Karpas-422 (cell line): Measurements from ENCODE around the gene CLDN7. TPM values are rescaled to one million over a fixed set of nuclear protein-coding genes. Genes with fewer than 3 reads are reported as not detected.

ENCODE experiments used
- DNase-seq: peaks from one replicate; pipeline ENCODE4 v3.0.0-alpha.2; 2015
- H2AFZ ChIP-seq: fragments of 200-600 bp; sonication (generic); 2 replicates; pipeline ENCODE4 v1.6.1; 2014; ENCODE audit warnings: antibody characterized with exemption, low read length, mixed read lengths
- H3K27ac ChIP-seq: fragments of 200-600 bp; sonication (generic); 2 replicates; pipeline ENCODE4 v1.5.1; 2014; ENCODE audit warnings: mild to moderate bottlenecking, low read length, moderate library complexity
- H3K27me3 ChIP-seq: fragments of 200-600 bp; sonication (generic); 2 replicates; pipeline ENCODE4 v1.6.1; 2014; ENCODE audit warnings: low read length, mixed read lengths
- H3K36me3 ChIP-seq: fragments of 200-600 bp; sonication (generic); 2 replicates; pipeline ENCODE4 v1.6.1; 2014; ENCODE audit warnings: low read length, mixed read lengths; ENCODE audit not compliant: insufficient read depth
- H3K4me1 ChIP-seq: fragments of 200-600 bp; sonication (generic); 2 replicates; pipeline ENCODE4 v1.6.1; 2014; ENCODE audit warnings: mild to moderate bottlenecking, low read length, mixed read lengths
- H3K4me2 ChIP-seq: fragments of 200-600 bp; sonication (generic); 2 replicates; pipeline ENCODE4 v1.6.1; 2014; ENCODE audit warnings: low read length, low read depth, mild to moderate bottlenecking; ENCODE audit not compliant: poor library complexity, severe bottlenecking
- H3K4me3 ChIP-seq: fragments of 200-600 bp; sonication (generic); 2 replicates; pipeline ENCODE4 v1.5.1; 2014; ENCODE audit warnings: mild to moderate bottlenecking, antibody characterized with exemption, low read length, mixed read lengths
- H3K79me2 ChIP-seq: fragments of 200-600 bp; sonication (generic); 2 replicates; pipeline ENCODE4 v1.6.1; 2014; ENCODE audit warnings: mild to moderate bottlenecking, low read length, mixed read lengths
- H3K9ac ChIP-seq: fragments of 200-600 bp; sonication (generic); 2 replicates; pipeline ENCODE4 v1.6.0; 2014; ENCODE audit warnings: low read length
- H3K9me2 ChIP-seq: fragments of 200-600 bp; sonication (generic), shearing (Covaris generic); replicated peaks from 2 replicates; pipeline ENCODE4 v1.6.0; 2014; ENCODE audit warnings: mild to moderate bottlenecking, low read length, moderate library complexity; ENCODE audit not compliant: insufficient read depth
- H3K9me3 ChIP-seq: fragments of 300-700, 200-600 bp; sonication (generic); 2 replicates; pipeline ENCODE4 v1.6.1; 2014; ENCODE audit warnings: low read length, mixed read lengths
- H4K20me1 ChIP-seq: fragments of 200-600 bp; sonication (generic); 2 replicates; pipeline ENCODE4 v1.6.1; 2014; ENCODE audit warnings: mild to moderate bottlenecking, antibody characterized with exemption, low read length, low read depth; ENCODE audit not compliant: insufficient read depth
- small RNA-seq: library from RNA; depleted of rRNA; stranded (forward); fragments of <200 nt; gene quantifications from one replicate; pipeline ENCODE3, GENCODE V24; 2014
- total RNA-seq: library from RNA; depleted of rRNA; stranded (reverse); fragments of >200 nt; shearing (Covaris generic); gene quantifications from 2 replicates; pipeline ENCODE4 v1.2.3, GENCODE V29; 2014; ENCODE audit warnings: low replicate concordance; rRNA removed

Gene CLDN7
- total RNA-seq, 1 experiment from 2014 or later = not detected

DNA sequence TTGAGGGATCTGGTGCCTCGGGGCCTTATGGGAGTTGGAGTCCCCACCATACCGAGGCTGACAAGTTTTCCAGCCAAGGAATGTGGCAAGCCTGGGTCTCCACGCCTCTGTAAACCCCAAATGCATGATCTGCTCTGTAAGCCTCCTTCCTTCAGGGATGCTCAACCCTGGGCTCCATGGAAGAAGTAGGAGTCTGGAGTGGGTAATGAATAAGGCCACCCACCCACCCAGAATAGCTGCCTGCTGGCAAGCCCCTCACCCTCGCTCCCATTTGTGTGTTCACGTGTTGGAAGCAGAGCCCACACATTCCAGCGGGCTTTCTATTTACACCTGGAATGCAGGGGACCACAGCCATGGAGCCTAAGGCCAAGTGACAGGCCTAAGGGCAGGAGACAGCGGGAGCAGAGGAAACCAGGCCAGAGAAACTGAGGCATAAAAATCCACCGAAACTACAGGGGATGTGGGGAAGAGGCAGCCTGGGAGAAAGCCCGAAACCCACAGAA, 47.1 kb downstream of the CLDN7 start:
- Histone ChIP-seq H3K4me1 (peaks cover 68% of the 10 kb centered on the region), H3K27me3 (no peaks in the 10 kb centered on the region), H4K20me1 (peaks cover 12% of the 10 kb centered on the region; the same call in 1 of the 2 replicates), H3K9ac (peak overlapping the region; percentile 83), H3K27ac (peak overlapping the region; percentile 87), H3K9me2 (no peaks in the 10 kb centered on the region), H3K4me2 (peak overlapping the region; percentile 99), H3K79me2 (peaks cover 57% of the 10 kb centered on the region), H3K4me3 (peak overlapping the region; percentile 91), H3K36me3 (no peaks in the 10 kb centered on the region), H3K9me3 (no peaks in the 10 kb centered on the region), H2AFZ (no peak overlapping the region)
- DNase-seq = no peak

DNA sequence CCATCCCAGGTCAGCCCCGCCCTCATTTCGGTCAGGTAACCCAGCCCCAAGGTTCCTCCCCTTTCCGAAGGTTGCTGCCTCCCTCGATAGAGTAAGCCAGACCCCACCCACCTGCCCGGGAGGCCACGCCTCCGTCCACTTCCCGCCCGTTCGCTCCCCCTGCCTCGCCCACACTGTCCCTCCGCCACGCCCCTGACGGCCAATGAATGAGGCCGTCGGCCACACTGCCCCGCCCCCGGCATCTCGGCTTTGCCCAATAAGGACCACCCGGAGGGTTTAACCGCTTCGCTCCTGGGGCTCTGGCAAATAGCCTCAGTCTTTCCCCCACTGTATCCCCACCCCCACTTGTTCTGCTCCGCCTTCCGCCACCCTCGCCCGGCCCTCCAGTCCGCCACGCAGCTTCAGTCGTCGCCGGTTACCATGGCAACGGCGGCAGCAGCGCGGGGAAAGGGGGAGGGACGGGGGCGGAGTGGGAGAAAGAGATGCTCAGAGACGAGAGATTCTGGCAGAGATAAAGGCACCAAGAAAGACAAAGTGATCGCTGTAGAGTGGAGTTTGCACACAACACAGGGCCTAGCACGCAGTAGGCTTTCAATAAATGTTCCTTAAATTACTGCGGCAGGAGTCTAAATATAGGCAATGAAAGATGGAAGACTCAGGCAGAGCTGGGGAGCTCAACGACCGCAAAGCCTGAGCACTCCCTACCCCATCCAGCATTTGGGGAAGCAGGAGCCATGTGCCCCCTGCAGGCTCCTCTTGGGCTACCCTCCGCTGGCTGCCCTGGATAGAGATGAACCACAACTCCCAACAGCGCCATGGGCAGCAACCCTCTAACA, 47.8 kb downstream of the CLDN7 start:
- H3K9me3 ChIP-seq = no peaks in the 10 kb centered on the region
- H3K79me2 ChIP-seq = peaks cover 60% of the 10 kb centered on the region
- peak overlapping the region; percentile 99 for H3K4me2 ChIP-seq
- H3K4me1 ChIP-seq = peaks cover 70% of the 10 kb centered on the region
- H2AFZ ChIP-seq = no peak overlapping the region
- no peaks in the 10 kb centered on the region for H3K27me3 ChIP-seq
- peak; percentile 100 for DNase-seq
- H3K9ac ChIP-seq = peak overlapping the region; percentile 83
- H4K20me1 ChIP-seq = peaks cover 12% of the 10 kb centered on the region; the same call in 1 of the 2 replicates
- H3K4me3 ChIP-seq = peak overlapping the region; percentile 91
- no peaks in the 10 kb centered on the region for H3K36me3 ChIP-seq
- peak overlapping the region; percentile 87 for H3K27ac ChIP-seq
- H3K9me2 ChIP-seq = no peaks in the 10 kb centered on the region

DNA sequence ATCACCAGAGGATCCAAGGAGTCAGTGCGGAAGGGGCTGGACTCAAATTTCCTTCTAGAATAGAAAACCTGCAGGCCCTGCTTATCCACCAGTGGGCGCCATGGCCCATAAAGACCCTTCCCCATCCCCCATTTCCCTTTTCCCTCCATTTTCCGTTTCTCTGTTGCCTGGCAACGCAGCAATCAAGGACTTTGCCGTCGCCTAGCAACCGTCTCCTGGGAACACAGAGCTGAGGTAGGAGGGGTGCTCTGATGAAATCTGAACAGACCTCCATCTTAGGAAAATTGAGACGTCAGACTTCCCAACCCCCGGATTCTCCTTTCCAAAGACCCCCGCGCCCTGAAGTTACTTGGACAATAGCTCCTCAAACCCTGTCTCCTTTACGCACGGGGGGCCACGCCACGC, 48.4 kb downstream of the CLDN7 start:
- Histone ChIP-seq H3K9ac (peak overlapping the region; percentile 47), H3K9me2 (no peaks in the 10 kb centered on the region), H3K4me3 (peak overlapping the region; percentile 61; the same call in 1 of the 2 replicates), H3K27me3 (no peaks in the 10 kb centered on the region), H3K9me3 (no peaks in the 10 kb centered on the region), H3K4me2 (peak overlapping the region; percentile 99), H3K4me1 (peaks cover 68% of the 10 kb centered on the region), H4K20me1 (peaks cover 12% of the 10 kb centered on the region; the same call in 1 of the 2 replicates), H3K79me2 (peaks cover 61% of the 10 kb centered on the region), H3K27ac (no peak overlapping the region), H3K36me3 (no peaks in the 10 kb centered on the region), H2AFZ (no peak overlapping the region)
- peak; percentile 93 for DNase-seq

DNA sequence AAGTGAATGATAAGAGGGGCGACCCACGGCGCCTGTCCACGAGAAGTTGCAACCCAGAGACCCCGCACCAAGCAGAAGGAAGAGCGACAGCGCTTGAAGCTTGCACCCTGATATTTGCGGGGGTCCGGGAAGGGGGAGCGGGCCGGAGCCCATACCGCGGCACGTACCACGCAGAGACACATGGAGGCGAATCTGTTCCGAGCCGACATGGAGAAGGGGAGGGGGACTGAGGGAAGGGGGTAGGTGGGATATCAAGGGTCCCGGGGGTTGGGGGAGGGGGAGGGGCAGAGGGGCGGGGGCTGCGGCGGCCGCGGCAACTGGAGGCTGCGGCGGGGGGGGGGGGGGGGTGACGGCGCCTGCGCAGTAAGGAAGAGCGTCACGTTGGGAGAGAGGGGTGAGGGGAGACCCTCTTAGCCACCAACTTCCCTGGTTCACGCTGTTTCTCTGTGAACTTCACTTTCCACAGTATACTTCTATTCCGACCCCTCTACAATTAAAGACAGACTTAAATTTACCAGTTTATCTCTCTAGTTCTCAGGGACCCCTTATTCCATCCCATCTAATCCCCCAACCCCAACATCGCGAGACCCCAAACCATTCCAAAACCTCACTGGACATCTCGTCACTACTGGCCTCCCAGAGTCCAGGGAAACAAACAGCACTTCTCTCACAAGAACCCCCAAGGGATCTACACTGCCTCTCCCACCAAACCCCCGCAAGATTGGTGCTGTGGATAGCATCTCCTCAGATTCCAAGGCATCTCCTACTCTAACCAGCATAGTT, 50.6 kb downstream of the CLDN7 start:
- peaks cover 12% of the 10 kb centered on the region; the same call in 1 of the 2 replicates for H4K20me1 ChIP-seq
- peaks cover 53% of the 10 kb centered on the region for H3K4me1 ChIP-seq
- no peak overlapping the region for H2AFZ ChIP-seq
- no peaks in the 10 kb centered on the region for H3K36me3 ChIP-seq
- no peak overlapping the region for H3K4me2 ChIP-seq
- H3K9me3 ChIP-seq = no peaks in the 10 kb centered on the region
- H3K27me3 ChIP-seq = no peaks in the 10 kb centered on the region
- DNase-seq = no peak
- H3K27ac ChIP-seq = no peak overlapping the region
- no peaks in the 10 kb centered on the region for H3K9me2 ChIP-seq
- H3K9ac ChIP-seq = no peak overlapping the region
- H3K4me3 ChIP-seq = no peak overlapping the region
- peaks cover 64% of the 10 kb centered on the region for H3K79me2 ChIP-seq

Small RNA genes lying within 50 kb of the gene (small RNA-seq; reads per million reads assigned to genes)
- gene MIR324 (9.4 reads per million, percentile 90 among the genes with 10 or more reads in this experiment), gene RF00019 (not detected)

Other genes starting within 250 kb of the CLDN7 start
- gene RNASEK, start 249.9 kb downstream of the CLDN7 start, total RNA-seq = 107 and 310 TPM in 2 replicates
- gene BCL6B, start 239.4 kb downstream of the CLDN7 start, total RNA-seq = not detected in 2 replicates
- gene SLC16A13, start 226.5 kb downstream of the CLDN7 start, total RNA-seq = 1.3 and 6.0 TPM in 2 replicates
- not detected in 2 replicates for gene SLC16A11, start 218.4 kb downstream of the CLDN7 start, total RNA-seq
- not detected in 2 replicates for gene CLEC10A, start 182.2 kb downstream of the CLDN7 start, total RNA-seq
- gene ASGR2, start 147.7 kb downstream of the CLDN7 start, total RNA-seq = not detected in 2 replicates
- 1.2 TPM in 1 of 2 replicates, not detected in the other for gene ASGR1, start 83.1 kb downstream of the CLDN7 start, total RNA-seq
- gene DLG4, start 42.6 kb downstream of the CLDN7 start, total RNA-seq = 8.5 and 24.1 TPM in 2 replicates
- 245 and 371 TPM in 2 replicates for gene ACADVL, start 42.5 kb downstream of the CLDN7 start, total RNA-seq
- gene DVL2, start 28.0 kb downstream of the CLDN7 start, total RNA-seq = 75.2 and 117 TPM in 2 replicates
- 36.7 and 69.3 TPM in 2 replicates for gene PHF23, start 23.0 kb downstream of the CLDN7 start, total RNA-seq
- gene GABARAP, start 20.0 kb downstream of the CLDN7 start, total RNA-seq = 218 and 301 TPM in 2 replicates
- 52.6 and 87.8 TPM in 2 replicates for gene CTDNEP1, start 10.7 kb downstream of the CLDN7 start, total RNA-seq
- 38.8 and 53.4 TPM in 2 replicates for gene ELP5, start 10.3 kb downstream of the CLDN7 start, total RNA-seq
- gene SLC2A4, start 19.2 kb upstream of the CLDN7 start, total RNA-seq = 0.14 TPM in 1 of 2 replicates, not detected in the other
- not detected in 2 replicates for gene YBX2, start 32.2 kb upstream of the CLDN7 start, total RNA-seq
- 231 and 326 TPM in 2 replicates for gene EIF5A, start 45.1 kb upstream of the CLDN7 start, total RNA-seq
- gene GPS2, start 52.9 kb upstream of the CLDN7 start, total RNA-seq = 36.9 and 63.1 TPM in 2 replicates
- 11.1 and 21.2 TPM in 2 replicates for gene NEURL4, start 66.9 kb upstream of the CLDN7 start, total RNA-seq
- 51.0 and 85.0 TPM in 2 replicates for gene ACAP1, start 74.1 kb upstream of the CLDN7 start, total RNA-seq
- gene KCTD11, start 89.7 kb upstream of the CLDN7 start, total RNA-seq = 5.1 and 6.8 TPM in 2 replicates
- gene TMEM95, start 92.7 kb upstream of the CLDN7 start, total RNA-seq = not detected in 2 replicates
- 0.75 and 3.8 TPM in 2 replicates for gene TNK1, start 118.6 kb upstream of the CLDN7 start, total RNA-seq
- 39.8 and 40.4 TPM in 2 replicates for gene PLSCR3, start 132.0 kb upstream of the CLDN7 start, total RNA-seq
- gene TMEM256, start 141.6 kb upstream of the CLDN7 start, total RNA-seq = 262 and 330 TPM in 2 replicates
- gene NLGN2, start 145.4 kb upstream of the CLDN7 start, total RNA-seq = not detected in 2 replicates
- gene SPEM1, start 157.8 kb upstream of the CLDN7 start, total RNA-seq = not detected in 2 replicates
- not detected in 2 replicates for gene SPEM2, start 163.1 kb upstream of the CLDN7 start, total RNA-seq
- not detected in 2 replicates for gene SPEM3, start 166.4 kb upstream of the CLDN7 start, total RNA-seq
- gene TMEM102, start 173.0 kb upstream of the CLDN7 start, total RNA-seq = 3.0 and 9.9 TPM in 2 replicates
- 0.32 and 0.67 TPM in 2 replicates for gene FGF11, start 177.0 kb upstream of the CLDN7 start, total RNA-seq
- gene CHRNB1, start 182.6 kb upstream of the CLDN7 start, total RNA-seq = 3.6 and 6.6 TPM in 2 replicates
- 5.5 and 7.2 TPM in 2 replicates for gene ZBTB4, start 217.2 kb upstream of the CLDN7 start, total RNA-seq
- not detected in 2 replicates for gene SLC35G6, start 219.0 kb upstream of the CLDN7 start, total RNA-seq
- gene POLR2A, start 221.9 kb upstream of the CLDN7 start, total RNA-seq = 78.8 and 169 TPM in 2 replicates